HepG2 (cell line): Measurements from ENCODE around the gene CYSRT1. TPM values are rescaled to one million over a fixed set of nuclear protein-coding genes. Genes with fewer than 3 reads are reported as not detected.
A peak's percentile ranks its signal among the peaks of the same experiment; 100 is the strongest.

ENCODE experiments used
- ATAC-seq: fragments of 200-7000 bp; cut with Tn5 transposase; 3 replicates; pipeline ENCODE4 v1.9.1; 2020; ENCODE audit warnings: mild to moderate bottlenecking, moderate library complexity
- BruUV-seq: library from RNA; stranded (reverse); fragments of 400-500 nt; replicated peaks from 2 replicates; lab custom pipeline; 2021; lab: Mats Ljungman, UMichigan
- CTCF ChIA-PET: fragments of 300-600 bp; formaldehyde crosslinking; extraction: SDS; loops from one replicate; lab custom pipeline; 2021; ENCODE audit warnings: low total read pairs, inconsistent platforms, low intra/inter-chr PET ratio; lab: Yijun Ruan, JAX
- POLR2A ChIA-PET: fragments of 350-600 bp; sonication (Branson Sonifier 250); formaldehyde crosslinking; loops from one replicate; lab custom pipeline; 2020; ENCODE audit warnings: antibody characterized with exemption, inconsistent platforms; lab: Yijun Ruan, JAX
- DNase-seq: peaks from one replicate; pipeline ENCODE4 v3.0.0-alpha.2; 2015; ENCODE audit warnings: low spot score
- FAIRE-seq: peaks from 3 replicates; lab custom pipeline; 2011; peaks lifted over from hg19 to GRCh38; lab: Jason Lieb, UNC
- H2AFZ ChIP-seq: one replicate; pipeline ENCODE4 v1.6.1; 2011; ENCODE audit warnings: low read length, inconsistent platforms
- H3K27ac ChIP-seq: fragments of 300-600 bp; 3 replicates; pipeline ENCODE4 v1.8.0; 2011; ENCODE audit warnings: mixed run types, mild to moderate bottlenecking, mixed read lengths, low read length, inconsistent platforms; ENCODE audit not compliant: insufficient read depth; ENCODE audit errors: extremely low read length
- H3K27me3 ChIP-seq, 2 experiments: fragments of 200-600 bp in 1 of 2; 2 replicates in 1 of 2; 3 replicates in 1 of 2; pipeline versions ENCODE4 v1.6.0 to v1.8.0; 2011; ENCODE audit warnings: low read length in 2 of 2, mild to moderate bottlenecking in 2 of 2, moderate library complexity in 2 of 2, inconsistent platforms in 1 of 2; ENCODE audit not compliant: insufficient read depth in 2 of 2, control insufficient read depth in 1 of 2
- H3K36me3 ChIP-seq, 2 experiments: fragments of 200-600 bp in 1 of 2; replicated peaks in 1 of 2; 2 replicates in 1 of 2; 3 replicates in 1 of 2; pipeline versions ENCODE4 v1.5.1 to v1.8.0; 2011; ENCODE audit warnings: low read length in 2 of 2, inconsistent platforms in 1 of 2; ENCODE audit not compliant: insufficient read depth in 2 of 2, control insufficient read depth in 1 of 2
- H3K4me1 ChIP-seq: 2 replicates; pipeline ENCODE4 v1.5.1; 2012; ENCODE audit warnings: low read length, inconsistent platforms; ENCODE audit not compliant: insufficient read depth
- H3K4me2 ChIP-seq: 2 replicates; pipeline ENCODE4 v1.6.0; 2011; ENCODE audit warnings: low read depth, low read length, inconsistent platforms
- H3K4me3 ChIP-seq, 3 experiments: fragments of 200-600 bp in 1 of 3; sonication (generic), shearing (Covaris generic) in 1 of 3; replicated peaks in 1 of 3; 2 replicates each; pipeline ENCODE4 v1.5.1; 2011 to 2016; ENCODE audit warnings: low read length in 3 of 3, inconsistent platforms in 2 of 3, low read depth in 2 of 3, mild to moderate bottlenecking in 2 of 3, control low read depth in 1 of 3, mixed read lengths in 1 of 3; ENCODE audit not compliant: insufficient read depth in 1 of 3
- H3K79me2 ChIP-seq: one replicate; pipeline ENCODE4 v1.6.1; 2011; ENCODE audit warnings: low read length, inconsistent platforms; ENCODE audit not compliant: insufficient read depth
- H3K9ac ChIP-seq: 2 replicates; pipeline ENCODE4 v1.6.0; 2011; ENCODE audit warnings: mild to moderate bottlenecking, low read depth, low read length, inconsistent platforms; ENCODE audit not compliant: insufficient read depth
- H3K9me3 ChIP-seq: 2 replicates; pipeline ENCODE4 v1.5.1; 2012; ENCODE audit warnings: mild to moderate bottlenecking, low read length
- H4K20me1 ChIP-seq: 2 replicates; pipeline ENCODE4 v1.6.0; 2011; ENCODE audit warnings: inconsistent platforms, mild to moderate bottlenecking, low read length, moderate library complexity; ENCODE audit not compliant: insufficient read depth
- AGO2 ChIP-seq: fragments of 200-400 bp; formaldehyde crosslinking; optimal IDR thresholded peaks from 2 replicates; pipeline ENCODE3; 2017; ENCODE audit warnings: mild to moderate bottlenecking, low read depth, low read length, moderate library complexity
- RBFOX2 ChIP-seq: fragments of 200-400 bp; formaldehyde crosslinking; IDR thresholded peaks from 2 replicates; pipeline ENCODE4 v1.6.1; 2017; ENCODE audit warnings: low read depth, mild to moderate bottlenecking, low read length
- RXRA ChIP-seq: sonication (generic); formaldehyde crosslinking; IDR thresholded peaks from 2 replicates; pipeline ENCODE4 v1.5.1; 2020; ENCODE audit warnings: missing genetic modification reagents
- SOX6 ChIP-seq, 2 experiments: fragments of 450-650 bp in 1 of 2; sonication (generic) in 1 of 2; formaldehyde crosslinking in 1 of 2; IDR thresholded peaks; 2 replicates each; pipeline versions ENCODE4 v1.4.0 to v1.6.1; 2017 to 2020; ENCODE audit warnings: antibody characterized with exemption in 1 of 2, mild to moderate bottlenecking in 1 of 2, missing genetic modification reagents in 1 of 2
- ZNF792 ChIP-seq: IDR thresholded peaks from 2 replicates; pipeline ENCODE4 v1.6.1; 2016
- WGBS: methylation state at CpG from one replicate; pipeline ENCODE4 v1.1.6; 2017; ENCODE audit warnings: low lambda C conversion rate; 5-methylcytosine and 5-hydroxymethylcytosine counted together
- in situ Hi-C: cut with HindIII; loops from 2 replicates; pipeline ENCODE4 v1.10.0; 2017; ENCODE audit warnings: low pct_unique_long_range_greater_than_20kb; ENCODE audit not compliant: extremely low pct_ligation_motif_present
- intact Hi-C: fragments of 100-400 bp; cut with micrococcal nuclease; formaldehyde crosslinking; loops from one replicate; pipeline ENCODE4 v1.10.0; 2022; ENCODE audit not compliant: unreplicated experiment
- polyA plus RNA-seq, 8 experiments: library from polyadenylated mRNA; depleted of rRNA in 3 of 8; stranded (reverse) in 7 of 8; unstranded in 1 of 8; fragments of >200 nt; fragmentation: Illumina TruSeq in 4 of 8; extraction: Trizol in 4 of 8; gene quantifications; 2 replicates each; pipeline versions ENCODE4 v1.2.1 to v1.2.3, GENCODE V29; 2011 to 2016; ENCODE audit warnings: low read depth in 4 of 8, missing spikeins in 1 of 8, mixed read lengths in 1 of 8; ENCODE audit not compliant: insufficient read depth in 1 of 8
- total RNA-seq, 5 experiments: library from RNA; depleted of rRNA; stranded (reverse); fragments of >200 nt; fragmentation: Illumina TruSeq; extraction: Trizol; gene quantifications; 2 replicates each; pipeline ENCODE4 v1.2.3, GENCODE V29; 2016; ENCODE audit warnings: low read depth in 1 of 5

The CYSRT1 gene
- total and polyA plus RNA-seq, 2 of the 13 experiments (the other 11 are each of a cell fraction or from before 2014, with no cell fraction given): 1.5 to 2.1 TPM

DNA sequence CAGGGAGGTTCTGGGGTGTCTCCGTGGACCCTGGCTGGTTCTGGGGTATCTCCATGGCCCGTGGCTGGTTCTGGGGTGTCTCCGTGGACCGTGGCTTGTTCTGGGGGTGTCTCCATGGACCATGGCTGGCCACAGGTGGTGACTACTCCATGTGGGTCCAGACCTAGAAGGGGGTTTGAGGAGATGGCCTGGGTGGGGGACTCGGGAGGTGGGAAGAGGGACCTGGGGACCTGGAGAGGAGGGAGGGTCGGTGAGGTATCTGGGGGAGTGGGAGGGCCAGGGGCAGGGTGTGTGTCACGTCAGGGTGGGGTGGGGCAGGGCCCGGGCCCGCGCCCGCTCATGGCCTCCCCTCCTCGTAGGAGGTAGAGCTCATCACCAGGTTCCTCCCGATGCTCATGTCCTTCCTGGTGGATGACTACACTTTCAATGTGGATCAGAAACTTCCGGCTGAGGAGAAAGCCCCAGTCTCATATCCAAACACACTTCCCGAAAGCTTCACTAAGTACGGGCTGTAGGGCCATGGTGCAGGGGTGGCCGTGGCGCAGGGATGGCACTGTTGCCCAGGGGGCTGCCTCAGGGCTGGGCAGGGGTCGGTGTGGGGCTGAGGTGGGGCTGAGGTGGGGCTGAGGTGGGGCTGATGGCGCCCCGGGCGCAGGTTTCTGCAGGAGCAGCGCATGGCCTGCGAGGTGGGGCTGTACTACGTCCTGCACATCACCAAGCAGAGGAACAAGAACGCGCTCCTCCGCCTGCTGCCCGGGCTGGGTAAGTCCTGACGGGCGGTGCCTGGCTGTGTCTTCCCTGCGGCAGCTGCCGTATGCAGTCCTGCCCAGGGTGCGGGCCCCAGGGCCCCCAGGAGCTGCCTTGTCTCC is 41.8 kb downstream of the CYSRT1 start:
- Histone ChIP-seq H3K4me3 (no peak overlapping the region), H3K4me1 (peaks cover 19% of the 10 kb centered on the region), H4K20me1 (no peaks in the 10 kb centered on the region; the same call in 1 of the 2 replicates), H3K36me3 (peaks cover 13 to 29% of the 10 kb centered on the region in 2 experiments; a peak in 4 of 5 replicates), H2AFZ (no peak overlapping the region), H3K27me3 (no peaks in the 10 kb centered on the region), H3K9me3 (no peaks in the 10 kb centered on the region), H3K4me2 (no peak overlapping the region), H3K27ac (no peak overlapping the region), H3K9ac (no peak overlapping the region), H3K79me2 (no peaks in the 10 kb centered on the region)
- DNase-seq: no peak
- CTCF ChIA-PET: no interaction called here
- in situ Hi-C loops (no loop called here), intact Hi-C loops (no loop called here)
- no peak for FAIRE-seq
- BruUV-seq: no TSS peak
- 94% methylated on average over 17 of the region's 34 CpGs for WGBS
- ATAC-seq: no peak
- TF ChIP-seq RBFOX2: peak; percentile 49; the same call in 1 of the 2 replicates
- TF ChIP-seq AGO2: peak; percentile 18
- no peak for TF ChIP-seq ZNF792 (CRISPR knock-in tag)
- POLR2A ChIA-PET: interaction anchor here (2.5 to 3.4 kb wide), 2 partner anchors 10 to 26 kb away, joined by 11 read pairs; partner anchors contain the start of genes TOR4A and TUBB4B

DNA sequence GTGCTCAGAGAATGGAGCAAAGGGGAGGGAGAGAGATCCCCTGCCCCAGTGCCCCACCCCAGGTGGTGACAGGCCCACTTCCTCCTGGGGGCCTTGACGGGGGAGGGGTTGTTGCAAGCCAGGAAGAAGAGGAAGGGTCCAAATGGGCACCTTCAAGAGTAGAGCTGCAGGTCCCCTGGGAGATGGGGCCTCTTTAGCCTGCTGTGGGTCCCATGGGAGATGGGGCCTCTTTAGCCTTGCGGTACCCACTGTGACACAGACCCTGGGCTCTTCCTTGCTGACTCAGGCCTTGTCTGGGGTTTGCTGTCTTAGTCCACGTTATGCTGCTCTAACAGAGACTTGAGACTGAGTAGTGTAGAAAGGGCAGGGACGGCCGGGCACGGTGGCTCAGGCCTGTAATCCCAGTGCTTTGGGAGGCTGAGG is 43.0 kb downstream of the CYSRT1 start:
- Histone ChIP-seq H2AFZ (no peak overlapping the region), H3K36me3 (peaks cover 20 to 35% of the 10 kb centered on the region in 2 experiments; a peak in 4 of 5 replicates), H3K27ac (peak overlapping the region; percentile 63), H3K4me2 (no peak overlapping the region), H3K9me3 (no peaks in the 10 kb centered on the region), H3K9ac (no peak overlapping the region), H4K20me1 (no peaks in the 10 kb centered on the region; the same call in 1 of the 2 replicates), H3K4me3 (no peak overlapping the region), H3K27me3 (no peaks in the 10 kb centered on the region), H3K79me2 (no peaks in the 10 kb centered on the region), H3K4me1 (peaks cover 19% of the 10 kb centered on the region)
- TF ChIP-seq SOX6 (IDR thresholded peaks at IDR 0.05): no peak
- TF ChIP-seq SOX6 (CRISPR knock-in tag; IDR thresholded peaks at IDR 0.05): no peak
- 0 out of 2 replicates have a peak, but pooled peaks have one; percentile 3 for TF ChIP-seq RXRA (CRISPR knock-in tag)
- FAIRE-seq (no peak), DNase-seq (no peak), ATAC-seq (no peak)
- intact Hi-C loops: no loop called here
- CTCF ChIA-PET: no interaction called here
- TSS peak; percentile 36 for BruUV-seq
- POLR2A ChIA-PET: interaction anchor here (2.5 to 3.4 kb wide), 2 partner anchors 9 to 27 kb away, joined by 11 read pairs; partner anchors contain the start of genes TOR4A and TUBB4B
- WGBS: 93% methylated on average over 6 of the region's 6 CpGs
- in situ Hi-C loops: no loop called here
